H9 (cell line): ENCODE measurements around the gene TRPM4. TPM values are rescaled to one million over a fixed set of nuclear protein-coding genes. Genes with fewer than 3 reads are reported as not detected.
A peak's percentile ranks its signal among the peaks of the same experiment; 100 is the strongest.

Experiments used
- DNase-seq: peaks from one replicate; pipeline ENCODE4 v3.0.0-alpha.2; 2017
- H2AFZ ChIP-seq: one replicate; pipeline ENCODE4 v1.6.1; 2013; ENCODE audit warnings: mild to moderate bottlenecking, low read length, control low read depth, moderate library complexity
- H2AK5ac ChIP-seq: 2 replicates; pipeline ENCODE4 v1.6.1; 2013; ENCODE audit warnings: low read length, control low read depth, mixed read lengths; ENCODE audit not compliant: insufficient read length
- H2BK120ac ChIP-seq: one replicate; pipeline ENCODE4 v1.6.1; 2013; ENCODE audit warnings: low read depth, mild to moderate bottlenecking, low read length, control low read depth, inconsistent platforms; ENCODE audit not compliant: poor library complexity, severe bottlenecking
- H2BK12ac ChIP-seq: 2 replicates; pipeline ENCODE4 v1.6.1; 2013; ENCODE audit warnings: low read length, control low read depth, mixed read lengths, low read depth; ENCODE audit not compliant: insufficient read length
- H2BK15ac ChIP-seq: 2 replicates; pipeline ENCODE4 v1.6.1; 2013; ENCODE audit warnings: low read depth, low read length, control low read depth
- H2BK20ac ChIP-seq: one replicate; pipeline ENCODE4 v1.6.1; 2013; ENCODE audit warnings: low read depth, mild to moderate bottlenecking, low read length, control low read depth, inconsistent platforms; ENCODE audit not compliant: poor library complexity, severe bottlenecking
- H2BK5ac ChIP-seq: 2 replicates; pipeline ENCODE4 v1.6.1; 2013; ENCODE audit warnings: low read length, control low read depth, mixed read lengths; ENCODE audit not compliant: insufficient read length
- H3K14ac ChIP-seq: 2 replicates; pipeline ENCODE4 v1.6.1; 2013; ENCODE audit warnings: low read length, control low read depth; ENCODE audit not compliant: insufficient read depth
- H3K18ac ChIP-seq: 2 replicates; pipeline ENCODE4 v1.6.1; 2013; ENCODE audit warnings: low read depth, mild to moderate bottlenecking, mixed read lengths, low read length, control low read depth; ENCODE audit not compliant: insufficient read length
- H3K23ac ChIP-seq: 2 replicates; pipeline ENCODE4 v1.6.1; 2013; ENCODE audit warnings: low read length, control low read depth, mixed read lengths, low read depth; ENCODE audit not compliant: insufficient read length
- H3K23me2 ChIP-seq: 2 replicates; pipeline ENCODE4 v1.6.1; 2013; ENCODE audit warnings: low read depth, mild to moderate bottlenecking, mixed read lengths, low read length, control low read depth; ENCODE audit not compliant: insufficient read length, poor library complexity, severe bottlenecking
- H3K27ac ChIP-seq: 2 replicates; pipeline ENCODE4 v1.5.1; 2013; ENCODE audit warnings: low read length, control low read depth, mixed read lengths, low read depth; ENCODE audit not compliant: insufficient read length
- H3K27me3 ChIP-seq: 2 replicates; pipeline ENCODE4 v1.6.1; 2013; ENCODE audit warnings: low read length, control low read depth, inconsistent platforms; ENCODE audit not compliant: insufficient read depth
- H3K4ac ChIP-seq: 2 replicates; pipeline ENCODE4 v1.6.1; 2013; ENCODE audit warnings: low read depth, mild to moderate bottlenecking, control low read depth, inconsistent platforms, low read length, moderate library complexity
- H3K4me1 ChIP-seq: 2 replicates; pipeline ENCODE4 v1.6.1; 2013; ENCODE audit warnings: low read length, control low read depth, inconsistent platforms; ENCODE audit not compliant: insufficient read depth
- H3K4me2 ChIP-seq: 2 replicates; pipeline ENCODE4 v1.6.1; 2013; ENCODE audit warnings: low read length, control low read depth, mixed read lengths; ENCODE audit not compliant: insufficient read length, insufficient read depth
- H3K56ac ChIP-seq: 2 replicates; pipeline ENCODE4 v1.6.1; 2013; ENCODE audit warnings: low read depth, mild to moderate bottlenecking, mixed read lengths, low read length, control low read depth; ENCODE audit not compliant: insufficient read length
- H3K79me1 ChIP-seq: 2 replicates; pipeline ENCODE4 v1.6.1; 2013; ENCODE audit warnings: low read depth, mild to moderate bottlenecking, moderate library complexity, low read length, control low read depth, inconsistent platforms; ENCODE audit not compliant: insufficient read depth, poor library complexity, severe bottlenecking
- H3K79me2 ChIP-seq: 2 replicates; pipeline ENCODE4 v1.6.1; 2013; ENCODE audit warnings: low read length, control low read depth, inconsistent platforms; ENCODE audit not compliant: insufficient read depth
- H3K9ac ChIP-seq: 2 replicates; pipeline ENCODE4 v1.6.1; 2013; ENCODE audit warnings: low read length, control low read depth, mixed read lengths; ENCODE audit not compliant: insufficient read length; ENCODE audit errors: extremely low read depth
- H3K9me3 ChIP-seq: one replicate; pipeline ENCODE4 v1.6.1; 2013; ENCODE audit warnings: low read depth, low read length, inconsistent platforms; ENCODE audit not compliant: control insufficient read depth
- H3T11ph ChIP-seq: one replicate; pipeline ENCODE4 v1.6.1; 2013; ENCODE audit warnings: mild to moderate bottlenecking, low read length, control low read depth, inconsistent platforms
- H4K20me1 ChIP-seq: one replicate; pipeline ENCODE4 v1.6.1; 2013; ENCODE audit not compliant: control insufficient read depth, insufficient read length, insufficient read depth
- H4K5ac ChIP-seq: 2 replicates; pipeline ENCODE4 v1.6.1; 2013; ENCODE audit warnings: low read depth, mild to moderate bottlenecking, mixed read lengths, low read length, control low read depth; ENCODE audit not compliant: insufficient read length
- H4K8ac ChIP-seq: replicated peaks from 2 replicates; pipeline ENCODE4 v1.6.1; 2013; ENCODE audit warnings: low read length, control low read depth, mixed read lengths, low read depth; ENCODE audit not compliant: insufficient read length
- H4K91ac ChIP-seq: 2 replicates; pipeline ENCODE4 v1.6.1; 2013; ENCODE audit warnings: low read depth, mild to moderate bottlenecking, moderate library complexity, mixed read lengths, low read length, control low read depth; ENCODE audit not compliant: insufficient read length
- H3K27ac Mint-ChIP-seq, 3 experiments: 2 replicates in 2 of 3; 3 replicates in 1 of 3; pipeline ENCODE4 v1.8.0; 2020 to 2021; ENCODE audit warnings: mixed read lengths in 3 of 3, mild to moderate bottlenecking in 1 of 3, moderate library complexity in 1 of 3
- H3K27me3 Mint-ChIP-seq: 2 replicates; pipeline ENCODE4 v1.8.0; 2021; ENCODE audit warnings: low read depth, mild to moderate bottlenecking, moderate library complexity, mixed read lengths
- H3K36me3 Mint-ChIP-seq, 3 experiments: 2 replicates in 2 of 3; 3 replicates in 1 of 3; pipeline ENCODE4 v1.8.0; 2020 to 2021; ENCODE audit warnings: low read depth in 3 of 3, mixed read lengths in 3 of 3; ENCODE audit not compliant: insufficient read depth in 1 of 3
- H3K4me1 Mint-ChIP-seq, 2 experiments: 2 replicates each; pipeline ENCODE4 v1.8.0; 2020; ENCODE audit warnings: mixed read lengths in 2 of 2
- H3K4me3 Mint-ChIP-seq, 2 experiments: 2 replicates in 1 of 2; 3 replicates in 1 of 2; pipeline ENCODE4 v1.8.0; 2020 to 2021; ENCODE audit warnings: mild to moderate bottlenecking in 2 of 2, mixed read lengths in 2 of 2, moderate library complexity in 1 of 2
- H3K9me3 Mint-ChIP-seq, 2 experiments: 2 replicates in 1 of 2; 3 replicates in 1 of 2; pipeline ENCODE4 v1.8.0; 2020; ENCODE audit warnings: mild to moderate bottlenecking in 2 of 2, mixed read lengths in 2 of 2, moderate library complexity in 1 of 2
- CTCF ChIP-seq: fragments of 200-600 bp; sonication (generic); conservative IDR thresholded peaks from 3 replicates; pipeline ENCODE4 v1.8.0; 2021; ENCODE audit warnings: antibody characterized with exemption, mild to moderate bottlenecking
- WGBS: extraction: QIAGEN DNeasy Blood & Tissue Kit; methylation state at CpG from one replicate; pipeline ENCODE4 v1.1.7; 2013; ENCODE audit warnings: missing lambda C conversion rate, low lambda C conversion rate, mixed read lengths; ENCODE audit not compliant: insufficient read length; ENCODE audit errors: extremely low coverage; 5-methylcytosine and 5-hydroxymethylcytosine counted together
- total RNA-seq: library from RNA; stranded (reverse); gene quantifications from 2 replicates; pipeline ENCODE4 v1.2.1, GENCODE V29; 2021

Gene TRPM4
- total RNA-seq, 1 experiment from 2014 or later, result 6.9 TPM

- no peak overlapping the region for H2AK5ac ChIP-seq
- H2BK5ac ChIP-seq, result no peak overlapping the region
- H3K9me3 ChIP-seq, result no peaks in the 10 kb centered on the region
- no peak overlapping the region for H3K56ac ChIP-seq
- TF ChIP-seq CTCF, result no peak
- no peak overlapping the region for H2BK12ac ChIP-seq
- no peak overlapping the region for H3T11ph ChIP-seq
- no peak overlapping the region for H3K27ac ChIP-seq
- H3K79me2 ChIP-seq, result no peaks in the 10 kb centered on the region
- WGBS, result no CpG with 5 or more reads among the region's 42 CpGs
- H4K20me1 ChIP-seq, result no peaks in the 10 kb centered on the region
- peak overlapping the region in 1 of 3 experiments; percentile 48; a peak in 1 of 7 replicates for H3K27ac Mint-ChIP-seq
- no peak overlapping the region for H2BK15ac ChIP-seq
- no peak overlapping the region for H4K5ac ChIP-seq
- H3K18ac ChIP-seq, result no peak overlapping the region
- H3K14ac ChIP-seq, result no peak overlapping the region; the same call in 1 of the 2 replicates
- no peak overlapping the region for H2BK120ac ChIP-seq
- no peak overlapping the region for H2BK20ac ChIP-seq
- no peak overlapping the region for H3K9ac ChIP-seq
- no peak overlapping the region for H4K8ac ChIP-seq
- no peak overlapping the region for H4K91ac ChIP-seq
- peaks cover 3% of the 10 kb centered on the region for H3K23me2 ChIP-seq
- H3K4me3 Mint-ChIP-seq, result peak overlapping the region; percentile 52 to 61; a peak in 3 of 5 replicates
- H3K4me1 ChIP-seq, result peaks cover 1% of the 10 kb centered on the region; the same call in 1 of the 2 replicates
- H3K4me2 ChIP-seq, result no peak overlapping the region
- H3K27me3 Mint-ChIP-seq, result peaks cover 1% of the 10 kb centered on the region
- no peaks in the 10 kb centered on the region for H3K27me3 ChIP-seq
- H3K36me3 Mint-ChIP-seq, result peaks cover 40 to 55% (median 46%) of the 10 kb centered on the region in 3 experiments
- peak; percentile 90 for DNase-seq
- H3K4ac ChIP-seq, result no peak overlapping the region
- H2AFZ ChIP-seq, result peak overlapping the region; percentile 86
- H3K23ac ChIP-seq, result no peak overlapping the region
- no peaks in the 10 kb centered on the region for H3K79me1 ChIP-seq
- peaks cover 20 to 44% of the 10 kb centered on the region in 2 experiments for H3K4me1 Mint-ChIP-seq
- peaks cover 0 to 3% of the 10 kb centered on the region in 2 experiments; a peak in 1 of 5 replicates for H3K9me3 Mint-ChIP-seq
Observed at GRCh38 chr19:49133621-49134454, 23.8 kb upstream of the TRPM4 start.
